HL-60 (cell line): ENCODE measurements around the gene BDH2.

Source experiments
- GABPA ChIP-seq: IDR thresholded peaks from 2 replicates; pipeline ENCODE4 v1.6.1; 2012; ENCODE audit warnings: low read depth
- TF ChIP-seq, protein P1 (sequence below): IDR thresholded peaks from one replicate; pipeline ENCODE4 v1.5.1; 2011; ENCODE audit warnings: low read length, control low read depth, inconsistent platforms; ENCODE audit not compliant: insufficient read depth
- TF ChIP-seq, protein P2 (sequence below): IDR thresholded peaks from 2 replicates; pipeline ENCODE4 v1.6.1; 2012; ENCODE audit warnings: low read depth; ENCODE audit not compliant: insufficient replicate concordance

DNA sequence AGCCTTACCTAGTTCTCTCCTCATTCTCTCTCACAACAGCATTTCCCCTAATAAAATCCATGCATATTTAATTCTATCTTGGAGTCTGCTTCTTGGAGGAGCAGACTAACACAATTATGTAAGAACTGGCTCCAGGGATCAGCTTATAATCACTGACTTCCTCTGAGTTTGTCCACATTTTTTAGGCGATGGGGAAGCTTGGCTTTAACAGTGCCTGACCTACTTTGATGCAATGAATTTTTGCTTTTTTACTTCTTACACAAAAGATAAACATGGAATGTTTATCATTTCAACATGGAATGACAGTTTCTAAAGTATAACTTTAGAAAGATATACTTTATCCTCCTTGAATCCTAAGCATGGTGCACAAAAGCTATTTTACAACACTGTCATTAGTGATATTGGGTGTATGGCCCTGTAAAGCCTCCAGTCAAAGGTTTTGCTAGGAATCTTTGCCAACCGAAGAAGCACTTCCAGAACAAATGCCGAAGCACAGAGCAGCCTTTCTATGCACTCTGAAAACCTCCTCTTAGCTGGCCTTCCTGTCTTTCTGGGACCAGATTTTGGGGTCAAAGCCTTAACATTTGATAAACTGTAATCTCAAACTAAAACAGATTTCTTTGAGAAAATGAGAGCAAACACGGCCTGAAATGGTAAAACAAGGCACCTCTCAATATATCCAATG is 736 bp downstream of the BDH2 start:
- TF ChIP-seq, protein P1, sequence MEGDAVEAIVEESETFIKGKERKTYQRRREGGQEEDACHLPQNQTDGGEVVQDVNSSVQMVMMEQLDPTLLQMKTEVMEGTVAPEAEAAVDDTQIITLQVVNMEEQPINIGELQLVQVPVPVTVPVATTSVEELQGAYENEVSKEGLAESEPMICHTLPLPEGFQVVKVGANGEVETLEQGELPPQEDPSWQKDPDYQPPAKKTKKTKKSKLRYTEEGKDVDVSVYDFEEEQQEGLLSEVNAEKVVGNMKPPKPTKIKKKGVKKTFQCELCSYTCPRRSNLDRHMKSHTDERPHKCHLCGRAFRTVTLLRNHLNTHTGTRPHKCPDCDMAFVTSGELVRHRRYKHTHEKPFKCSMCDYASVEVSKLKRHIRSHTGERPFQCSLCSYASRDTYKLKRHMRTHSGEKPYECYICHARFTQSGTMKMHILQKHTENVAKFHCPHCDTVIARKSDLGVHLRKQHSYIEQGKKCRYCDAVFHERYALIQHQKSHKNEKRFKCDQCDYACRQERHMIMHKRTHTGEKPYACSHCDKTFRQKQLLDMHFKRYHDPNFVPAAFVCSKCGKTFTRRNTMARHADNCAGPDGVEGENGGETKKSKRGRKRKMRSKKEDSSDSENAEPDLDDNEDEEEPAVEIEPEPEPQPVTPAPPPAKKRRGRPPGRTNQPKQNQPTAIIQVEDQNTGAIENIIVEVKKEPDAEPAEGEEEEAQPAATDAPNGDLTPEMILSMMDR = no peak
- no peak for TF ChIP-seq GABPA
- TF ChIP-seq, protein P2, sequence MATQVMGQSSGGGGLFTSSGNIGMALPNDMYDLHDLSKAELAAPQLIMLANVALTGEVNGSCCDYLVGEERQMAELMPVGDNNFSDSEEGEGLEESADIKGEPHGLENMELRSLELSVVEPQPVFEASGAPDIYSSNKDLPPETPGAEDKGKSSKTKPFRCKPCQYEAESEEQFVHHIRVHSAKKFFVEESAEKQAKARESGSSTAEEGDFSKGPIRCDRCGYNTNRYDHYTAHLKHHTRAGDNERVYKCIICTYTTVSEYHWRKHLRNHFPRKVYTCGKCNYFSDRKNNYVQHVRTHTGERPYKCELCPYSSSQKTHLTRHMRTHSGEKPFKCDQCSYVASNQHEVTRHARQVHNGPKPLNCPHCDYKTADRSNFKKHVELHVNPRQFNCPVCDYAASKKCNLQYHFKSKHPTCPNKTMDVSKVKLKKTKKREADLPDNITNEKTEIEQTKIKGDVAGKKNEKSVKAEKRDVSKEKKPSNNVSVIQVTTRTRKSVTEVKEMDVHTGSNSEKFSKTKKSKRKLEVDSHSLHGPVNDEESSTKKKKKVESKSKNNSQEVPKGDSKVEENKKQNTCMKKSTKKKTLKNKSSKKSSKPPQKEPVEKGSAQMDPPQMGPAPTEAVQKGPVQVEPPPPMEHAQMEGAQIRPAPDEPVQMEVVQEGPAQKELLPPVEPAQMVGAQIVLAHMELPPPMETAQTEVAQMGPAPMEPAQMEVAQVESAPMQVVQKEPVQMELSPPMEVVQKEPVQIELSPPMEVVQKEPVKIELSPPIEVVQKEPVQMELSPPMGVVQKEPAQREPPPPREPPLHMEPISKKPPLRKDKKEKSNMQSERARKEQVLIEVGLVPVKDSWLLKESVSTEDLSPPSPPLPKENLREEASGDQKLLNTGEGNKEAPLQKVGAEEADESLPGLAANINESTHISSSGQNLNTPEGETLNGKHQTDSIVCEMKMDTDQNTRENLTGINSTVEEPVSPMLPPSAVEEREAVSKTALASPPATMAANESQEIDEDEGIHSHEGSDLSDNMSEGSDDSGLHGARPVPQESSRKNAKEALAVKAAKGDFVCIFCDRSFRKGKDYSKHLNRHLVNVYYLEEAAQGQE = no peak
